Neural progenitor cell (in vitro differentiated cells): ENCODE measurements around the gene GAREM2.

Experiments
- EZH2phosphoT487 ChIP-seq: fragments of 200-600 bp; sonication (generic); IDR thresholded peaks from 2 replicates; pipeline ENCODE4 v1.6.1; 2017; ENCODE audit warnings: antibody characterized with exemption
- TF ChIP-seq, protein P1 (sequence below): fragments of 200-600 bp; sonication (generic); IDR thresholded peaks from 2 replicates; pipeline ENCODE4 v1.5.1; 2017; ENCODE audit warnings: antibody characterized with exemption, mild to moderate bottlenecking

DNA sequence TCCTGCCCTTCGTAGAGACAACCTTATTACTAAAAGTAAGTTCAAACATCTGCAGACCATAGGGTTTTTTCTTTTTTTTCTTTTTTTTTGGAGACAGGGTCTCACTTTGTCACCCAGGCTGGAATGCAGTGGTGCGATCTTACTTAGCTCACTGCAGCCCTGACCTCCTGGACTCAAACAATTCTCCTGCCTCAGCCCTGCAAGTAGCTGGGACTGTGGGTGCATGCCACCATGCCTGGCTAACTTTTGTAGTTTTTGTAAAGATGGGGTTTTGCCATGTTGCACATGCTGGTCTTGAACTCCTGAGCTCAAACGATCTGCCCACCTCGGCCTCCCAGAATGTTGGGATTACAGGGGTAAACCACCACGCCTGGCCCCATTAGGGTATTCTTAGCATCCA, 39.1 kb downstream of the GAREM2 start:
- TF ChIP-seq EZH2phosphoT487, result no peak
- TF ChIP-seq, protein P1, sequence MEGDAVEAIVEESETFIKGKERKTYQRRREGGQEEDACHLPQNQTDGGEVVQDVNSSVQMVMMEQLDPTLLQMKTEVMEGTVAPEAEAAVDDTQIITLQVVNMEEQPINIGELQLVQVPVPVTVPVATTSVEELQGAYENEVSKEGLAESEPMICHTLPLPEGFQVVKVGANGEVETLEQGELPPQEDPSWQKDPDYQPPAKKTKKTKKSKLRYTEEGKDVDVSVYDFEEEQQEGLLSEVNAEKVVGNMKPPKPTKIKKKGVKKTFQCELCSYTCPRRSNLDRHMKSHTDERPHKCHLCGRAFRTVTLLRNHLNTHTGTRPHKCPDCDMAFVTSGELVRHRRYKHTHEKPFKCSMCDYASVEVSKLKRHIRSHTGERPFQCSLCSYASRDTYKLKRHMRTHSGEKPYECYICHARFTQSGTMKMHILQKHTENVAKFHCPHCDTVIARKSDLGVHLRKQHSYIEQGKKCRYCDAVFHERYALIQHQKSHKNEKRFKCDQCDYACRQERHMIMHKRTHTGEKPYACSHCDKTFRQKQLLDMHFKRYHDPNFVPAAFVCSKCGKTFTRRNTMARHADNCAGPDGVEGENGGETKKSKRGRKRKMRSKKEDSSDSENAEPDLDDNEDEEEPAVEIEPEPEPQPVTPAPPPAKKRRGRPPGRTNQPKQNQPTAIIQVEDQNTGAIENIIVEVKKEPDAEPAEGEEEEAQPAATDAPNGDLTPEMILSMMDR, result no peak
